DMS153 treated with DMSO at 0.1 percent for 48 hours (cell line): Measurements from ENCODE around the gene OTUB1.
"Not testable (repeated sequence)": the region's sequence is repeated elsewhere in the genome, so short reads cannot be mapped to it uniquely, and the experiment has no call there.

Experiments
- DNase-seq: peaks from one replicate; lab custom pipeline; 2025; ENCODE audit not compliant: unreplicated experiment; lab: John Stamatoyannopoulos, UW

Gene OTUB1

GRCh38 chr11:64042301-64042700, 56.1 kb downstream of the OTUB1 start:
- DNase-seq = no peak

GRCh38 chr11:64043545-64043944, 57.3 kb downstream of the OTUB1 start:
- no peak for DNase-seq

- DNase-seq = peak; percentile 50
These were observed 58.6 kb downstream of the OTUB1 start for GRCh38 chr11:64044730-64045393.

- DNase-seq = no peak
These were observed 59.5 kb downstream of the OTUB1 start for GRCh38 chr11:64045700-64046099.

GRCh38 chr11:64047373-64047772, 61.1 kb downstream of the OTUB1 start:
- DNase-seq = not testable (repeated sequence)
